ENCODE measurements around the gene PRUNE2.
A peak's percentile ranks its signal among the peaks of the same experiment; 100 is the strongest.
"Not testable (repeated sequence)": the region's sequence is repeated elsewhere in the genome, so short reads cannot be mapped to it uniquely, and the experiment has no call there.

PRUNE2 gene

DNA sequence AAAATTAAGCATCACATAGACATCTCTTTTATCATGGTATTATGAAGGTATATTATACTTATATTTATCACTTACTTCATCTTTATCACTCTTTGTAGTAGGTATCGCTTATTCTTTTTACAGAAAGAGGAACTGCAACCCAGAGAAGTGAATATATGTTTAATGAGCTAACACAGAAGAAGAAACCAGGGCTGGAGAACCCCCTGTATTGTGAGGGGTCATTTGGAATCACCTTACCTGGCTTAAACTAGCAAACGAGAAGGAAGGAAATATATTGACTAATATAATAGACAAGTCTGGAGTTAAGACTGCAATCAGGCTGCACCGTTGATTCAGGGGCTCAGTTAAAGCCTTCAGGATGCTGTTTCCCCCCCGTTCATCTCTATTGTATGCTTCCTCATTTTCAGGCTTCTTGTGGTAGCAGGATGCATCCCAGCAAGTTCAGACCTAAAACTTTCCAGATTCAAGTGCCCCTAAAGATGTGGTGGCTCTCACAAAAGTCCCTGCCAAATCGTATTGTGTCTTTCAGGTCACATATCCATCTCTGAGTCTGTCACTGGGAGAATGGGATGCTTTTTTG is 300.5 kb downstream of the PRUNE2 start:
- Histone ChIP-seq H3K4me1 (ENCODE audit: control insufficient read depth, insufficient read depth, low read length) (no peaks in the 10 kb centered on the region), H3K4me3 (ENCODE audit: insufficient read depth, low read depth, low read length) (no peak overlapping the region), H3K36me3 (ENCODE audit: control insufficient read depth, insufficient read depth, low read length) (no peaks in the 10 kb centered on the region), H3K27ac (ENCODE audit: insufficient read depth, low read depth, low read length, poor library complexity, severe bottlenecking) (no peak overlapping the region), H3K9me3 (ENCODE audit: control insufficient read depth, low read length) (no peaks in the 10 kb centered on the region), H3K27me3 (ENCODE audit: control insufficient read depth, insufficient read depth, low read length, poor library complexity, severe bottlenecking) (no peaks in the 10 kb centered on the region)
- 92 to 93% methylated on average over 5 of the region's 5 CpGs for WGBS, 2 experiments

DNA sequence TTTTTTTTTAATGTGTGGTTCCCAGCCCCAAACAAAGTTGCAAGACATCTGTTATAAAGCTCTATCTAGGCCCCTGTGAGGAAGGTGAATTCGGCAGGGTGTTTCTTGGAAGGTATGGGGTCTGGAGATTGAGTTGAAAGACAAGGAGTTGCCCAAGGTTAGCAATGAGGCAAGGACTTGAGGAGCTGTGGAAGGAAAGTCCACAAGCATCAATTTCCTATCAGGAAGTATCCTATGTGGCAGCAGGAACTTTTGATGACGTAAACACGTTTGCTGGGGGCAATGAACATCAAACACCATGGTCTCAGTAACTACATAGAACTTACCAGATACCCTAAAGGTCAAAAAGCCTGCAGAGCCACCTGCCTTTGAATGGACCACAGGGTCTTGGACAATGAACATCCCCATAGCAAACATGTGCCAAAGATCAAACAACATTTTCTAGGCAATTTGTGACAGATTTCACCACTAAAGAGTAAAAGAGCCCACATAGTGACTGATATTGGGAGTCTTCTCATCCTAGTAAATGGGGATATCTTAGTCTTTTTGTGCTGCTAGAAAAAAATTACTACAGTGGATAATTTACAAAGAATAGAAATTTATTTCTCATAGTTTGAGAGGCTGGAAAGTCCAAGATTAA is 301.9 kb downstream of the PRUNE2 start:
- no peak overlapping the region for H3K27ac ChIP-seq (ENCODE audit: insufficient read depth, low read depth, low read length, poor library complexity, severe bottlenecking)
- no peak overlapping the region for H3K4me3 ChIP-seq (ENCODE audit: insufficient read depth, low read depth, low read length)
- no peaks in the 10 kb centered on the region for H3K4me1 ChIP-seq (ENCODE audit: control insufficient read depth, insufficient read depth, low read length)
- no peaks in the 10 kb centered on the region for H3K36me3 ChIP-seq (ENCODE audit: control insufficient read depth, insufficient read depth, low read length)
- H3K27me3 ChIP-seq (ENCODE audit: control insufficient read depth, insufficient read depth, low read length, poor library complexity, severe bottlenecking): no peaks in the 10 kb centered on the region
- no peaks in the 10 kb centered on the region for H3K9me3 ChIP-seq (ENCODE audit: control insufficient read depth, low read length)
- 91 to 92% methylated on average over 3 of the region's 3 CpGs for WGBS, 2 experiments

DNA sequence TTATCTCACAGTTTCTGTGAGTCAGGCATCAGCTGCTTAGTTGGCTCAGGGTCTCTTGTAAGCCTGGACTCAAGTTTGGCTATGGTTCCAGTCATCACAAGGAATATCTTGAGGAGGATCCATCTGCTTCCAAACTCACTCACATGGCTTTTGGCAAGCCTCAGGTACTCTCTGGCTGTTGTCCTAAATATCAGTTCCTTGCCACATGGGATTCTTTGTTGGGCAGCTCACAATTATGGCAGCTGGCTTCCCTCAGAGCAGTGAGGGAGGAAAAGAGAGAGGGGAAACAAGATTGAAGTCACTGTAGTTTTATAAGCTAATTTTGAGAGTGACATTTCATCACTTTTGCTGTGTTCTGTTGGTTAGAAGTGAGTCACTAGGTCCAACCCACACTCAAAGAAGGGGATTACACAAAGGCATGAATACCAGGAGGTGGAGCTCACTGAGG is 302.4 kb downstream of the PRUNE2 start:
- Histone ChIP-seq H3K9me3 (ENCODE audit: control insufficient read depth, low read length) (no peaks in the 10 kb centered on the region), H3K4me3 (ENCODE audit: insufficient read depth, low read depth, low read length) (no peak overlapping the region), H3K4me1 (ENCODE audit: control insufficient read depth, insufficient read depth, low read length) (no peaks in the 10 kb centered on the region), H3K27me3 (ENCODE audit: control insufficient read depth, insufficient read depth, low read length, poor library complexity, severe bottlenecking) (no peaks in the 10 kb centered on the region), H3K36me3 (ENCODE audit: control insufficient read depth, insufficient read depth, low read length) (no peaks in the 10 kb centered on the region), H3K27ac (ENCODE audit: insufficient read depth, low read depth, low read length, poor library complexity, severe bottlenecking) (no peak overlapping the region)

DNA sequence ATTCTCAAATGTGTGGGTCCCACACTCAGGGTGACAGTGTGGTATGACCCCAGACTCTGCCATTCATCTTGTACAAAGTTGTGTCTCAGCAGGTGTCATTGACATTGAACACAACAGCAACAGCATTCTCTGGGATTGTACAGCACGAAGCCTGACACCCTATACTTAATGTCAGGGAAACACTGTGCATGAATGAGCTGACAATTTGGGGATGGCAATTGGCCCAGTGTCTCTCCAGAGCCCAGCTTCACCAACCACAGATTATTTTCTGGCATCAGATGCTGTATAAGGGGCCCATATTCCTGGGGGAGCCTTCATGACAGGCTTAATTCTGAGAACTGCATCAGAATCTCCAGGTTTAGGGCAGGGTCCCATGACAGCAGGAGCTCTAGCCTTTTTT is 303.7 kb downstream of the PRUNE2 start:
- Histone ChIP-seq H3K36me3 (ENCODE audit: control insufficient read depth, insufficient read depth, low read length) (no peaks in the 10 kb centered on the region), H3K27ac (ENCODE audit: insufficient read depth, low read depth, low read length, poor library complexity, severe bottlenecking) (no peak overlapping the region), H3K4me1 (ENCODE audit: control insufficient read depth, insufficient read depth, low read length) (no peaks in the 10 kb centered on the region), H3K9me3 (ENCODE audit: control insufficient read depth, low read length) (no peaks in the 10 kb centered on the region), H3K27me3 (ENCODE audit: control insufficient read depth, insufficient read depth, low read length, poor library complexity, severe bottlenecking) (no peaks in the 10 kb centered on the region), H3K4me3 (ENCODE audit: insufficient read depth, low read depth, low read length) (no peak overlapping the region)
- 83 to 91% methylated on average over 1 of the region's 1 CpG for WGBS, 2 experiments

DNA sequence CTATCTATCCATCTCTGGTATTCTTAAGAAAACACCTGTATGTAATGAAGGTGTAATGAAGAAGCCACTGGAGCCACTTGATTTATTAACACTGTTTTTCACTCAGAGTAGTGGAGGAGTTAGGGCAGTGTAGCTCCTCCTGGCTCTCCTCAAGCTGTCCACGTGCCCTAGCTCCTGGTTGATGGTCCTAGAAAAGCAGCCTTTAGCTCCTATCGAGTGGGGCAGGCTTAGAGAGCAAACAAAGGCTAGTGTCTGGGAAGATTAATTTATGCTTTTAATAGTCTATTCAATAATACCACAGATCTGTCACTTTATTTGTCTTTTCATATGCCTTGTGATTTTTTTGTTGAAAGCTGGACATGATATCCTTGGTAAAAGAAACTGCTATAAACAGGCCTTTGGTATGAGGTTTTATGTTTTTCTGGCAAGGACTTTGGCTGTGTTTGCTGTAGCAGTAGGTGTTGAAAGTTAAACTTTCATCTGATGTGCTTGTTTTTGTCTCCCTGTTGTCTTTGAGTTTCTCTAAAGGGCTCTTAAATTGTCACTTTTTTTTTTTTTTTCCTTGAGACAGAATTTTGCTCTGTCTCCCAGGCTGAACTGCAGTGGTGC is 305.8 kb downstream of the PRUNE2 start:
- no peak overlapping the region for H3K4me3 ChIP-seq (ENCODE audit: insufficient read depth, low read depth, low read length)
- H3K9me3 ChIP-seq (ENCODE audit: control insufficient read depth, low read length): no peaks in the 10 kb centered on the region
- no peak overlapping the region for H3K27ac ChIP-seq (ENCODE audit: insufficient read depth, low read depth, low read length, poor library complexity, severe bottlenecking)
- WGBS, 2 experiments: 78 to 84% methylated on average over 2 of the region's 2 CpGs
- no peaks in the 10 kb centered on the region for H3K27me3 ChIP-seq (ENCODE audit: control insufficient read depth, insufficient read depth, low read length, poor library complexity, severe bottlenecking)
- H3K36me3 ChIP-seq (ENCODE audit: control insufficient read depth, insufficient read depth, low read length): no peaks in the 10 kb centered on the region
- peaks cover under 1% of the 10 kb centered on the region for H3K4me1 ChIP-seq (ENCODE audit: control insufficient read depth, insufficient read depth, low read length)

DNA sequence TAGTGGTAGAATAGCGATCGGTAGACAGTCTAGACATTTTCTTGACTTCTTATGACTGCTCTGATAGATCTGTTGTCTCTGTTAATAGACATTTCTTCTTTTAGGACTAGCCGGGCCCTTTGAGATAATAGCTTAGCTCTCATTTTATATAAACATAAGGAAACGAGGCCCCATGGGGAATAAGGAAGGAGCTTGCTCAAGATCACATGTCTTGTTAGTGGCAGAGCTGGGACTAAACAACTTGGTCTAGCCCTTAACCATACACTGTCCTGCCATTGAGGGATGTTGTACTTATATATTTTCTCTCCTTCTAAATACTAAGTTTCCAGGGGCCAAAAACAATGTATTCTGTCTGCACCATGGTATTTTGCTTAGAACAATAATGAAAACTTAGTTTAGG is 306.9 kb downstream of the PRUNE2 start:
- Histone ChIP-seq H3K4me3 (ENCODE audit: insufficient read depth, low read depth, low read length) (no peak overlapping the region), H3K4me1 (ENCODE audit: control insufficient read depth, insufficient read depth, low read length) (peaks cover 6% of the 10 kb centered on the region), H3K9me3 (ENCODE audit: control insufficient read depth, low read length) (no peaks in the 10 kb centered on the region), H3K27ac (ENCODE audit: insufficient read depth, low read depth, low read length, poor library complexity, severe bottlenecking) (no peak overlapping the region), H3K36me3 (ENCODE audit: control insufficient read depth, insufficient read depth, low read length) (no peaks in the 10 kb centered on the region), H3K27me3 (ENCODE audit: control insufficient read depth, insufficient read depth, low read length, poor library complexity, severe bottlenecking) (no peaks in the 10 kb centered on the region)
- WGBS, 2 experiments: 92 to 100% methylated on average over 3 to 4 of the region's 4 CpGs

DNA sequence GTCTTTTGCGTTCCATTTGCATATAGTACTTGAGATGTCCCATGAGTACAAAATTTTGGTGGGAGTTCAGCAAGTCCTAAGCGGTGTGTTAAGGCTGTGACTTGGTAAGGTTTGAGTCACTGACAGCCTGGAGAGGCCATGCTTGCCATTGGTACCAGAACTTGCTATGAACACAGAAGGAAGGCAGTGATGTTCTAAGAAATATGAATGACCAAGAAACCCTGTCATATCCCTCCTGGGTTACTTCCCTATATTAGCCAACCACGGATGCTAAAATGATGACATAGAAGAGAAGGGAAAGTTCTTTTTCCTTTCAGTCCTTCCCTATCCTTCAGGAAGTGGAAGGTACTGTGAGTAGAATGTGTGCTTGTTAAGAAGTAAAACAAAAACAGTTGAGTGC is 310.3 kb downstream of the PRUNE2 start:
- Histone ChIP-seq H3K27me3 (ENCODE audit: control insufficient read depth, insufficient read depth, low read length, poor library complexity, severe bottlenecking) (no peaks in the 10 kb centered on the region), H3K4me1 (ENCODE audit: control insufficient read depth, insufficient read depth, low read length) (peaks cover 22% of the 10 kb centered on the region), H3K4me3 (ENCODE audit: insufficient read depth, low read depth, low read length) (no peak overlapping the region), H3K9me3 (ENCODE audit: control insufficient read depth, low read length) (no peaks in the 10 kb centered on the region), H3K27ac (ENCODE audit: insufficient read depth, low read depth, low read length, poor library complexity, severe bottlenecking) (no peak overlapping the region), H3K36me3 (ENCODE audit: control insufficient read depth, insufficient read depth, low read length) (no peaks in the 10 kb centered on the region)
- WGBS, 2 experiments: 42 to 46% methylated on average over 3 of the region's 3 CpGs

DNA sequence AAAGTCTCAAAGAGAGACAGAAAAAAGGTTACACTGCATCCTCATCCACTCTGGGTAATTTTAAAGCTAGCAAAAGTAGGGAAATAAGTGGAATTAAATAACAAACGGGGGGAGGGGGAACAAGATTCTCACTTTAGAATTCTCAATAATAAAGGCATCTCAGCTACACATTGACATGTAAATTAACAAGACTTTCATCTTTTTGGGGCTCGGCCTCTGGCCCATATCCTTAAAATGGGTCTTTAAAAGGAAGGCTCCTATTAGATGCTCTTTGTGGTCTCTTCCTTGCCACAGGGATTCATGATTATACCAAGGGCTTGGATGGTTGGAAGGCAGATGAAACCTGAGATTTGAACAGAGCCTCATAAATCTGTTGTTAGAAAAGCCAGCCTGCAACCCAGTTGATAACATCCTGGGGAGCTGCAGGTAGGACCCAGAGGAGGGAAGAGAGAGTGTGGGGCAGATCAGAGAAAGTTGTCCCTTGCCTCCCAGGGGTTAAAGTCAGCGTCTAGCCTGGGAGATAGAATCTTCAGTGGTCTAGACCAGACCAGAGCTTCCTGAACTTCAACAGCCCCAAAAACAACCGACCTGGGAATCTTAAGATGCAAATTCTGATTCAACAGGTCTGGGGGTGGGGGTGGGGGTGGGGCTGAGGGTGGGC is 311.0 kb downstream of the PRUNE2 start:
- Histone ChIP-seq H3K36me3 (ENCODE audit: control insufficient read depth, insufficient read depth, low read length) (no peaks in the 10 kb centered on the region), H3K9me3 (ENCODE audit: control insufficient read depth, low read length) (no peaks in the 10 kb centered on the region), H3K27me3 (ENCODE audit: control insufficient read depth, insufficient read depth, low read length, poor library complexity, severe bottlenecking) (no peaks in the 10 kb centered on the region), H3K4me3 (ENCODE audit: insufficient read depth, low read depth, low read length) (no peak overlapping the region), H3K4me1 (ENCODE audit: control insufficient read depth, insufficient read depth, low read length) (peaks cover 22% of the 10 kb centered on the region), H3K27ac (ENCODE audit: insufficient read depth, low read depth, low read length, poor library complexity, severe bottlenecking) (no peak overlapping the region)
- WGBS, 2 experiments: 19 to 29% methylated on average over 2 to 3 of the region's 4 CpGs

DNA sequence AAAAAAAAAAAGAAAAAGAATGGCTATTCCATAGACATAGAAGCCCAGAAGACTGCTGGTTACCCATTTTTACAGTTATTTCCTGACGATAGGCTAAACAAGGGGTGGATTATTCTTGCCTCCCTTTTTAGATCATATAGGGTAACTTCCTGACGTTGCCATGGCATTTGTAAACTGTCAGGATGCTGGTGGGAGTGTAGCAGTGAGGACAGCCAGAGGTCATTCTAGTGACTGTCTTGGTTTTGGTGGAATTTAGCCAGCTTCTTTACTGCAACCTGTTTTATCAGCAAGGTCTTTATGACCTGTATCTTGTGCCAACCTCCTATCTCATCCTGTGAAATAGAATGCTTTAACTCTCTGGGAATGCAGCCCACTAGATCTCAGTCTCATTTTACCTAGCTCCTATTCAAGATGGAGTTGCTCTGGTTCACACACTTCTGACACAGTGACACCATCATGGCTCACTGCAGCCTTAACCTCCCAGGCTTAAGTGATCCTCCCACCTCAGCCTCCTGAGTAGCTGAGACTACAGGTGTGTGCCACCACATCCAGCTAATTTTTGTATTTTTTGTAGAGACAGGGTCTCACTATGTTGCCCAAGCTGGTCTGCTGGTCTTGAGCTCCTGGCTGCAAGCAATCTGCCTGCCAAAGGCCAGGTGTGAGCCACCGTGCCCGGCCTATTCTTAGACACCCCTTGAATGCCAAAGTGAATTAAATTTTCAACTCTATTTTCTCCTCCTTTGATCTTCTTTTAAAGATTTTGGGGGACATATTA is 311.8 kb downstream of the PRUNE2 start:
- H3K4me3 ChIP-seq (ENCODE audit: insufficient read depth, low read depth, low read length); H3K36me3 ChIP-seq (ENCODE audit: control insufficient read depth, insufficient read depth, low read length); H3K27me3 ChIP-seq (ENCODE audit: control insufficient read depth, insufficient read depth, low read length, poor library complexity, severe bottlenecking); H3K27ac ChIP-seq (ENCODE audit: insufficient read depth, low read depth, low read length, poor library complexity, severe bottlenecking); H3K9me3 ChIP-seq (ENCODE audit: control insufficient read depth, low read length): not testable (repeated sequence)
- WGBS, 2 experiments: 50 to 61% methylated on average over 4 of the region's 4 CpGs
- peaks cover 22% of the 10 kb centered on the region for H3K4me1 ChIP-seq (ENCODE audit: control insufficient read depth, insufficient read depth, low read length)

DNA sequence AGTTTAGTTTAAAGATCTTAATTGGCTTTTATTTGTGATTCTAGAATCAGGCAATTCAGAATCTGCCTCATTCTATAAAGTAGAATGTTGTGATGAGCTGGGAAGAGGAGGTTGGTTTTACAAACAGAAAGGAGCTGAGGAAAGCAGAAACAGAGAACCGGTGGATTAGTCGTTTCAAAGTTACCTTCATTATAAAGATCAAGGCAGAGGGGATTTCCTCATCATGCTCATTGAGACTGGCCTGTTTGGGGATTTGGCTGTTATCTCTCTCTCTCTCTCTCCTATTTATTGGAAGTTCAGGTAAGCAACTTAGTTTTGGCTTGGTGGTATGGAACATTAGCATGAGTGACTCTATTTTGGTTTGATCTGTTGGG is 313.0 kb downstream of the PRUNE2 start:
- H3K27me3 ChIP-seq (ENCODE audit: control insufficient read depth, insufficient read depth, low read length, poor library complexity, severe bottlenecking): no peaks in the 10 kb centered on the region
- peaks cover 22% of the 10 kb centered on the region for H3K4me1 ChIP-seq (ENCODE audit: control insufficient read depth, insufficient read depth, low read length)
- no peak overlapping the region for H3K4me3 ChIP-seq (ENCODE audit: insufficient read depth, low read depth, low read length)
- H3K27ac ChIP-seq (ENCODE audit: insufficient read depth, low read depth, low read length, poor library complexity, severe bottlenecking): peak overlapping the region; percentile 41
- H3K36me3 ChIP-seq (ENCODE audit: control insufficient read depth, insufficient read depth, low read length): no peaks in the 10 kb centered on the region
- H3K9me3 ChIP-seq (ENCODE audit: control insufficient read depth, low read length): no peaks in the 10 kb centered on the region
- 0% methylated on average over 2 of the region's 2 CpGs for WGBS, 2 experiments
